Kidney epithelial cell (primary cell): ENCODE measurements around the gene FRS2. TPM values are rescaled to one million over a fixed set of nuclear protein-coding genes. Genes with fewer than 3 reads are reported as not detected.

Source experiments
- DNase-seq: peaks from one replicate; pipeline ENCODE4 v3.0.0-alpha.2; 2010; ENCODE audit warnings: low read depth
- H3K27me3 ChIP-seq: 2 replicates; pipeline ENCODE4 v1.6.0; 2011; ENCODE audit warnings: low read length; ENCODE audit not compliant: control insufficient read depth, insufficient read depth
- H3K36me3 ChIP-seq: 2 replicates; pipeline ENCODE4 v1.5.1; 2011; ENCODE audit warnings: low read length; ENCODE audit not compliant: control insufficient read depth, insufficient read depth
- H3K4me3 ChIP-seq: 2 replicates; pipeline ENCODE4 v1.5.1; 2011; ENCODE audit warnings: low read depth, mild to moderate bottlenecking, control low read depth, low read length
- total RNA-seq: library from RNA; depleted of rRNA; stranded (reverse); fragments of >200 nt; gene quantifications from 2 replicates; pipeline ENCODE4 v1.2.3, GENCODE V29; 2015
- TF ChIP-seq, protein P1 (sequence below): IDR thresholded peaks from 2 replicates; pipeline ENCODE4 v1.5.1; 2011; ENCODE audit warnings: mild to moderate bottlenecking, moderate library complexity, low read length, control low read depth, inconsistent platforms; ENCODE audit not compliant: insufficient read depth, poor library complexity, severe bottlenecking

FRS2 gene
- total RNA-seq, 1 donor from 2014 or later, result 26.6 TPM

DNA sequence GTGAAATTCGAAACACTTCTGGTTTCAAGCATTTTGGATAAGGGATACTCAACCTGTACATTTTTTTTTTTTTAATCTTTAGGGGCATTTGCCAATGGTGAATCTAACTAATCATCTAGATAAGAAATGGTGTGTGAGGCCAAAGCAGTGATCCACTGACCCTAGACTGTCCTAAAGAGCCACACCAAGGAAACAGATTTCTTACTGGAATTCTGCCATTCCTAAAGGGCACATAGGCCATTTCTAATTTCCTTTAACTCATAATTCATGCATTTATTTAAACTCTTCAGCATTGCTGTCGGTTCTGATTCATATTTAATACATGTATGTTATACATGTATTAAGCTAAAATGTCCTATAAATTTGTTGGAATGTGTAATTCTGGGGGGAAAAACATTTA is 47.2 kb downstream of the FRS2 start:
- Histone ChIP-seq H3K36me3 (no peaks in the 10 kb centered on the region), H3K4me3 (no peak overlapping the region), H3K27me3 (no peaks in the 10 kb centered on the region)
- no peak for DNase-seq
- TF ChIP-seq, protein P1, sequence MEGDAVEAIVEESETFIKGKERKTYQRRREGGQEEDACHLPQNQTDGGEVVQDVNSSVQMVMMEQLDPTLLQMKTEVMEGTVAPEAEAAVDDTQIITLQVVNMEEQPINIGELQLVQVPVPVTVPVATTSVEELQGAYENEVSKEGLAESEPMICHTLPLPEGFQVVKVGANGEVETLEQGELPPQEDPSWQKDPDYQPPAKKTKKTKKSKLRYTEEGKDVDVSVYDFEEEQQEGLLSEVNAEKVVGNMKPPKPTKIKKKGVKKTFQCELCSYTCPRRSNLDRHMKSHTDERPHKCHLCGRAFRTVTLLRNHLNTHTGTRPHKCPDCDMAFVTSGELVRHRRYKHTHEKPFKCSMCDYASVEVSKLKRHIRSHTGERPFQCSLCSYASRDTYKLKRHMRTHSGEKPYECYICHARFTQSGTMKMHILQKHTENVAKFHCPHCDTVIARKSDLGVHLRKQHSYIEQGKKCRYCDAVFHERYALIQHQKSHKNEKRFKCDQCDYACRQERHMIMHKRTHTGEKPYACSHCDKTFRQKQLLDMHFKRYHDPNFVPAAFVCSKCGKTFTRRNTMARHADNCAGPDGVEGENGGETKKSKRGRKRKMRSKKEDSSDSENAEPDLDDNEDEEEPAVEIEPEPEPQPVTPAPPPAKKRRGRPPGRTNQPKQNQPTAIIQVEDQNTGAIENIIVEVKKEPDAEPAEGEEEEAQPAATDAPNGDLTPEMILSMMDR, result no peak

DNA sequence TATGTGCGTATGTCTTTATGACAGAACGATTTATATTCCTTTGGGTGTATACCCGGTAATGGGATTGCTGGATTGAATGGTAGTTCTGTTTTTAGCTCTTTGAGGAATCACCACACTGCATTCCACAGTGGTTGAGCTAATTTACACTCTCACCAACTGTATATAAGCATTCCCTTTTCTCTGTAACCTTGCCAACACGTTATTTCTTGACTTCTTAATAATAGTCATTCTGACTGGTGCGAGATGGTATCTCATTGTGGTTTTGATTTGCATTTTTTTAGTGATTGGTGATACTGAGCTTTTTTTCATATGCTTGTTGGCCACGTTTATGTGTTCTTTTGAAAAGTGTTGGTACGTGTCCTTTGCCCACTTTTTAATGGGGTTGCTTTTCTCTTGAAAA is 49.7 kb downstream of the FRS2 start:
- DNase-seq, result no peak
- H3K27me3 ChIP-seq, result no peaks in the 10 kb centered on the region
- TF ChIP-seq, protein P1, result no peak
- no peaks in the 10 kb centered on the region for H3K36me3 ChIP-seq
- H3K4me3 ChIP-seq, result no peak overlapping the region

DNA sequence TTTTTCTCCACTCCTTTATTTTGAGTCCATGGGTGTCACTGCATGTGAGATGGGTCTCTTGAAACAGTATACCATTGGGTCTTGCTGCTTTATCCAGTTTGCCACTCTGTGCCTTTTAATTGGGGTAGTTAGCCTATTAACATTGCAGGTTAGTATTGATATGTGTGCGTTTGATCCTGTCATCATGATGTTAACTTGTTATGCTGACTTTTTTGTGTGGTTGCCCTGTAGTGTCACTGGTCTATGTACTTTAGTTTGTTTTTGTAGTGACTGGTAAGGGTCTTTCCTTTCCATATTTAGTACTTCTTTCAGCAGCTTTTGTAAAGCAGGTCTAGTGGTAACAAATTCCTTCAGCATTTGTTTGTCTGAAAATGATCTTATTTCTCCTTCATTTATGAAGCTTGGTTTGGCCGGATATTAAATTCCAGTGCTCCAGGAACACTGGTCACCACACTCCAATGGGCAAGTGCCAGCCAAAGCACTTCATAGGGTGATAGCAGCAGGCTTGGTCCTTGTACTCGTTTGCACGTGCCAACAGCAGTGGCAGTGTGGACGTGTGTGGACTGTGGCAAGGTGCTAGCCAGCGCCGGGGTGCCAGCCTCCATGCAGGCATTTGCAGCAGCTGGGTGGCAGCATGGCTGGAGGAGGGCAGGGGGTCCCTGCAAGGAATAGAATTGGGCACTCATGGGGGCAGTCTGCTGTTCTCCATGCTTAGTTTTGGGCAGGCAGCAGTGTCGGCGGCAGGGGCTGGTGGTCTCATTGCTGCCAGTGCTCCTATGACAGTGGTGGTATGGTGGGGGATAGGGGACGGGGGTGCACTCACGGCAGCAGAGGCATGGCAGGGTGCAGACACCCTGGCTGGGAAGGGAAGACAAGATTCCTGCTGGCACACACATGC is 53.5 kb downstream of the FRS2 start:
- Histone ChIP-seq H3K4me3 (no peak overlapping the region), H3K36me3 (no peaks in the 10 kb centered on the region), H3K27me3 (no peaks in the 10 kb centered on the region)
- DNase-seq, result no peak
- TF ChIP-seq, protein P1, result no peak

DNA sequence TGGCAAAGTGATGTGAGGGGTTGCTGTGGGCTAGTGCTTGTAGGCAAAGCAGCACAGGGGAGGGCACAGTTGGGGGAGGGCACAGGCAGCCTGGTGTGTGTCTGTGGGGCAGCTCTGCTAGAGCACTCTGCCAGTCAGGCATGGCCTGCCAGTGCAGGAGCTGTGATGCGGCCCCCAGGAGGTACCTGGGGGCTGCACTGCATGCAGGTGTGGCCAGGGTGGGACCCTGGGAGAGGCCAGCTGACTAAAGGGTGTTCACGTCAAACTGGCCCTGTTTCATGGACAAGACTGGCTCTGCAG is 54.1 kb downstream of the FRS2 start:
- Histone ChIP-seq H3K36me3 (no peaks in the 10 kb centered on the region), H3K27me3 (no peaks in the 10 kb centered on the region), H3K4me3 (no peak overlapping the region)
- TF ChIP-seq, protein P1, result no peak
- no peak for DNase-seq

DNA sequence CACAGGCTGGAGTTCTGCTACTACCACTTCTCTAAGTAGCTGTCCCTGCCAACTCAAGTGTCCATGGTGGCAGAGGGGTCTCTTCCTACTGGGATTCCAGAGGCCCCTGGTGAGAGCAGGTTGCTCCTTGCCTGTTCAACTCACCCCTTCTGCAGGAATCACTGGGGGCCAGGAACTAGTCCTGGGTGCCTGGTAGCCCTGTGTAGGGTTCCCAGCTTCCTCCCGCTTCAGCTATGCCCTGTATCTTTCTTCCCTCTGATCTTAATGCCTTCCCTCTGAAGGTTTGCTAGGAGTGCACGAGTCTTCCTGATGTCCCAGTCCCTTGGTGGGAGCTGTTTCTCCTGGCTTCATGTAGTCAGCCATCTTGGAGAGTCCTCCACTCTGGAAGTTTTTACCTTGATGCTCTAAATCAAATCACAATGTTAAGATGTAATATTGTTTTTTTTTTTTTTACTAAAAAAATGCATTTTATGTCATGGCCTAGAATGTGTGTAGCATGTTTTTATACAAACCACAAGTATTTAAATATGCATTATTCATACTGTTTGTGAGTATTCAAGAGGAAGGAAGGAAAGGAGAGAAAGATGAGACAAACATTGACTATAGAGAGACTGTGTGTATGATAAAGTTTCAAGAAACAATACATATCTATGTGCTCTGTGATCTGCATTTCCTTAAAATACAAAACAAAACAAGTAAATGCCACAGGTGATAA is 54.7 kb downstream of the FRS2 start:
- no peak for DNase-seq
- TF ChIP-seq, protein P1, result no peak

More for the DNA sequence above, 54.7 kb downstream of the FRS2 start:
- Histone ChIP-seq H3K27me3 (no peaks in the 10 kb centered on the region), H3K4me3 (no peak overlapping the region), H3K36me3 (no peaks in the 10 kb centered on the region)
